Activated CD8-positive, alpha-beta memory T cell treated with anti-CD3 and anti-CD28 coated beads, Interleukin-2, amount 10 ng/mL, durations not matched to agents 7 days and 5 days (primary cell): Measurements from ENCODE around the gene UVRAG. TPM values are rescaled to one million over a fixed set of nuclear protein-coding genes. Genes with fewer than 3 reads are reported as not detected.

ENCODE experiments used
- ATAC-seq: fragments of 150-1000 bp; cut with Tn5 transposase; one replicate; pipeline ENCODE4 v1.10.0; 2021; ENCODE audit warnings: moderate library complexity
- CTCF ChIA-PET: fragments of 350-600 bp; sonication (Branson Sonifier 250); formaldehyde crosslinking; loops from one replicate; lab custom pipeline; 2021; ENCODE audit warnings: antibody characterized with exemption; lab: Charles Lee
- DNase-seq: peaks from one replicate; pipeline ENCODE4 v3.0.0-alpha.2; 2020
- H3K27ac Mint-ChIP-seq: one replicate; pipeline ENCODE4 v1.8.0; 2021; ENCODE audit warnings: mild to moderate bottlenecking, mixed read lengths
- H3K27me3 Mint-ChIP-seq: one replicate; pipeline ENCODE4 v1.8.0; 2021; ENCODE audit warnings: mixed read lengths
- H3K36me3 Mint-ChIP-seq: one replicate; pipeline ENCODE4 v1.8.0; 2021; ENCODE audit warnings: mild to moderate bottlenecking, mixed read lengths
- H3K4me1 Mint-ChIP-seq: one replicate; pipeline ENCODE4 v1.8.0; 2021; ENCODE audit warnings: mixed read lengths
- H3K4me3 Mint-ChIP-seq: one replicate; pipeline ENCODE4 v1.8.0; 2021; ENCODE audit warnings: mild to moderate bottlenecking, moderate library complexity, mixed read lengths
- H3K9me3 Mint-ChIP-seq: one replicate; pipeline ENCODE4 v1.8.0; 2022; ENCODE audit warnings: low read depth, mixed read lengths
- total RNA-seq, 2 experiments: library from RNA; stranded (reverse); gene quantifications; one replicate each; pipeline ENCODE4 v1.2.3, GENCODE V29; 2021

The UVRAG gene
- total RNA-seq, 2 experiments from 2014 or later = 17.4 to 25.5 TPM

GRCh38 chr11:76164081-76164480 lies 349.1 kb downstream of the UVRAG start:
- Mint-ChIP-seq H3K4me1 (peaks cover 28% of the 10 kb centered on the region), H3K27me3 (peaks cover 15% of the 10 kb centered on the region), H3K27ac (no peak overlapping the region), H3K4me3 (no peak overlapping the region), H3K9me3 (no peaks in the 10 kb centered on the region), H3K36me3 (no peaks in the 10 kb centered on the region)
- ATAC-seq (no peak), DNase-seq (no peak)
- CTCF ChIA-PET = interaction anchor here (1.1 kb wide), 1 partner anchor 12 kb away, joined by 3 read pairs; no protein-coding TSS in a partner anchor

GRCh38 chr11:76164861-76165751 lies 350.1 kb downstream of the UVRAG start:
- Mint-ChIP-seq H3K9me3 (no peaks in the 10 kb centered on the region), H3K27me3 (peaks cover 13% of the 10 kb centered on the region), H3K4me3 (no peak overlapping the region), H3K27ac (no peak overlapping the region), H3K36me3 (no peaks in the 10 kb centered on the region), H3K4me1 (peaks cover 29% of the 10 kb centered on the region)
- CTCF ChIA-PET = interaction anchor here (1.9 kb wide), 1 partner anchor 13 kb away, joined by 10 read pairs; no protein-coding TSS in a partner anchor
- no peak for DNase-seq
- ATAC-seq = no peak

GRCh38 chr11:76166314-76166713 lies 351.3 kb downstream of the UVRAG start:
- H3K27me3 Mint-ChIP-seq = peaks cover 13% of the 10 kb centered on the region
- no peak overlapping the region for H3K27ac Mint-ChIP-seq
- peak; percentile 87 for ATAC-seq
- H3K4me3 Mint-ChIP-seq = no peak overlapping the region
- no peaks in the 10 kb centered on the region for H3K36me3 Mint-ChIP-seq
- DNase-seq = peak; percentile 73
- CTCF ChIA-PET = interaction anchor here (1.9 kb wide), 1 partner anchor 14 kb away, joined by 10 read pairs; no protein-coding TSS in a partner anchor
- peaks cover 29% of the 10 kb centered on the region for H3K4me1 Mint-ChIP-seq
- no peaks in the 10 kb centered on the region for H3K9me3 Mint-ChIP-seq

- CTCF ChIA-PET = no interaction called here
- peaks cover 13% of the 10 kb centered on the region for H3K27me3 Mint-ChIP-seq
These were observed 352.6 kb downstream of the UVRAG start for GRCh38 chr11:76167590-76167989.

GRCh38 chr11:76169473-76169896 lies 354.5 kb downstream of the UVRAG start:
- DNase-seq = no peak
- no peak overlapping the region for H3K27ac Mint-ChIP-seq
- H3K4me3 Mint-ChIP-seq = no peak overlapping the region
- ATAC-seq = no peak
- H3K36me3 Mint-ChIP-seq = no peaks in the 10 kb centered on the region
- H3K4me1 Mint-ChIP-seq = peaks cover 43% of the 10 kb centered on the region
- CTCF ChIA-PET = interaction anchor here (0.8 kb wide), 1 partner anchor 38 kb away, joined by 3 read pairs; no protein-coding TSS in a partner anchor
- peaks cover 15% of the 10 kb centered on the region for H3K27me3 Mint-ChIP-seq
- H3K9me3 Mint-ChIP-seq = no peaks in the 10 kb centered on the region

More at GRCh38 chr11:76167590-76167989, 352.6 kb downstream of the UVRAG start:
- H3K36me3 Mint-ChIP-seq = no peaks in the 10 kb centered on the region
- H3K27ac Mint-ChIP-seq = no peak overlapping the region
- H3K4me3 Mint-ChIP-seq = no peak overlapping the region
- DNase-seq (no peak), ATAC-seq (no peak)
- H3K9me3 Mint-ChIP-seq = no peaks in the 10 kb centered on the region
- H3K4me1 Mint-ChIP-seq = peaks cover 29% of the 10 kb centered on the region

GRCh38 chr11:76170468-76170867 lies 355.5 kb downstream of the UVRAG start:
- Mint-ChIP-seq H3K4me1 (peaks cover 40% of the 10 kb centered on the region), H3K4me3 (no peak overlapping the region), H3K27ac (no peak overlapping the region), H3K36me3 (no peaks in the 10 kb centered on the region), H3K9me3 (no peaks in the 10 kb centered on the region), H3K27me3 (peaks cover 17% of the 10 kb centered on the region)
- no peak for DNase-seq
- CTCF ChIA-PET = no interaction called here
- no peak for ATAC-seq

GRCh38 chr11:76172583-76172982 lies 357.6 kb downstream of the UVRAG start:
- no peaks in the 10 kb centered on the region for H3K36me3 Mint-ChIP-seq
- H3K4me3 Mint-ChIP-seq = no peak overlapping the region
- DNase-seq = no peak
- no peak overlapping the region for H3K27ac Mint-ChIP-seq
- ATAC-seq = no peak
- CTCF ChIA-PET = no interaction called here
- peaks cover 14% of the 10 kb centered on the region for H3K27me3 Mint-ChIP-seq
- peaks cover 23% of the 10 kb centered on the region for H3K4me1 Mint-ChIP-seq
- H3K9me3 Mint-ChIP-seq = no peaks in the 10 kb centered on the region

GRCh38 chr11:76173663-76174062 lies 358.7 kb downstream of the UVRAG start:
- CTCF ChIA-PET = interaction anchor here (1.2 kb wide), 2 partner anchors 21 to 276 kb away, joined by 4 to 8 read pairs; no protein-coding TSS in a partner anchor
- Mint-ChIP-seq H3K9me3 (no peaks in the 10 kb centered on the region), H3K4me3 (no peak overlapping the region), H3K27me3 (peaks cover 8% of the 10 kb centered on the region), H3K4me1 (peaks cover 21% of the 10 kb centered on the region), H3K27ac (no peak overlapping the region), H3K36me3 (no peaks in the 10 kb centered on the region)
- DNase-seq (peak; percentile 59), ATAC-seq (peak; percentile 66)

GRCh38 chr11:76174330-76174729 lies 359.3 kb downstream of the UVRAG start:
- Mint-ChIP-seq H3K27ac (no peak overlapping the region), H3K4me3 (no peak overlapping the region), H3K36me3 (no peaks in the 10 kb centered on the region), H3K27me3 (peaks cover 6% of the 10 kb centered on the region), H3K4me1 (peaks cover 16% of the 10 kb centered on the region), H3K9me3 (no peaks in the 10 kb centered on the region)
- DNase-seq = no peak
- CTCF ChIA-PET = interaction anchor here (1.2 kb wide), 2 partner anchors 22 to 277 kb away, joined by 4 to 8 read pairs; no protein-coding TSS in a partner anchor
- no peak for ATAC-seq

GRCh38 chr11:76175783-76176182 lies 360.8 kb downstream of the UVRAG start:
- CTCF ChIA-PET = interaction anchor here (0.9 kb wide), 1 partner anchor 33 kb away, joined by 3 read pairs; no protein-coding TSS in a partner anchor
- peaks cover 6% of the 10 kb centered on the region for H3K27me3 Mint-ChIP-seq
- DNase-seq (no peak), ATAC-seq (no peak)
- no peaks in the 10 kb centered on the region for H3K9me3 Mint-ChIP-seq
- H3K27ac Mint-ChIP-seq = no peak overlapping the region
- H3K4me3 Mint-ChIP-seq = no peak overlapping the region
- no peaks in the 10 kb centered on the region for H3K36me3 Mint-ChIP-seq
- H3K4me1 Mint-ChIP-seq = peaks cover 15% of the 10 kb centered on the region

GRCh38 chr11:76176463-76176862 lies 361.5 kb downstream of the UVRAG start:
- H3K36me3 Mint-ChIP-seq = no peaks in the 10 kb centered on the region
- DNase-seq (no peak), ATAC-seq (no peak)
- H3K4me3 Mint-ChIP-seq = no peak overlapping the region
- H3K9me3 Mint-ChIP-seq = no peaks in the 10 kb centered on the region
- peaks cover 6% of the 10 kb centered on the region for H3K27me3 Mint-ChIP-seq
- no peak overlapping the region for H3K27ac Mint-ChIP-seq
- CTCF ChIA-PET = no interaction called here
- H3K4me1 Mint-ChIP-seq = peaks cover 15% of the 10 kb centered on the region

GRCh38 chr11:76177250-76177686 lies 362.3 kb downstream of the UVRAG start:
- peaks cover 15% of the 10 kb centered on the region for H3K4me1 Mint-ChIP-seq
- no peaks in the 10 kb centered on the region for H3K36me3 Mint-ChIP-seq
- H3K9me3 Mint-ChIP-seq = no peaks in the 10 kb centered on the region
- ATAC-seq (no peak), DNase-seq (no peak)
- CTCF ChIA-PET = no interaction called here
- no peak overlapping the region for H3K4me3 Mint-ChIP-seq
- H3K27ac Mint-ChIP-seq = no peak overlapping the region
- peaks cover 6% of the 10 kb centered on the region for H3K27me3 Mint-ChIP-seq

GRCh38 chr11:76179147-76179546 lies 364.1 kb downstream of the UVRAG start:
- Mint-ChIP-seq H3K9me3 (no peaks in the 10 kb centered on the region), H3K4me3 (no peak overlapping the region), H3K36me3 (no peaks in the 10 kb centered on the region), H3K27ac (no peak overlapping the region), H3K4me1 (peaks cover 5% of the 10 kb centered on the region), H3K27me3 (peaks cover 9% of the 10 kb centered on the region)
- ATAC-seq (no peak), DNase-seq (no peak)
- CTCF ChIA-PET = no interaction called here
